ENCODE measurements around the gene SRRM3. TPM values are rescaled to one million over a fixed set of nuclear protein-coding genes. Genes with fewer than 3 reads are reported as not detected.
"Not testable (repeated sequence)": the region's sequence is repeated elsewhere in the genome, so short reads cannot be mapped to it uniquely, and the experiment has no call there.

Gene SRRM3
- total RNA-seq, 1 experiment from 2014 or later, result 7.6 TPM

DNA sequence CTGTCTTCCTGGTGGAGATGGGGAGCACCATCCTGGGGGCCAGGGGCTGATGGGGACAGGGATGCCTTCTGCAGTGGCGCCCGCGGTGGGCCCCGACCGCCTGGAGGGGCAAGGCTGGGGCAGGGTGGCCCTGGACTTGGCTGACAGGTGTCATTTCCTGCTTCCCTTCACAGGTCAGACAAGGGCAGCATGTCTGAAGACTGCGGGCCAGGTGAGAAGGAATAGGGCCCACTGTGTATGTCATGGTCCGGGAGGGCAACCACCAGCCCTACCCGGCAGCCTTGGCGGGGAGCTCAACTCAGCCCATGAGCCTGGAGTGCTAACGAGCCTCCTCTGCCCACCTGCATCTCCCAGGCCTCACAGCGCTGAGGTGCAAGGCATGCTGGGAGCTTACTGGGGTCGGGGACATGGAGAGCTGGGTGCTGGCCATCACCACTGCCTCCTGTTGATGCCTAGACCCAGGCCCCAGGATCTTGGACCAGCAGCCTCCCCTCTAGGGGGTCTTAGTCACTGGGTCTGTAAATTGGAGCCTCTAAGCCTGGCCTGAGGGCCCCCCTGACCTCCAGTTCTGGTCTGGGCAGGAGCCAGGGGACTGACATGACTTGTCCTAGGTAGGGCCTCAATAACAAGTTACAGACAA lies 28.0 kb upstream of the SRRM3 start:
- Histone ChIP-seq H3K27me3 (ENCODE audit: control insufficient read depth, insufficient read depth, low read length) (no peaks in the 10 kb centered on the region), H3K36me3 (replicated peaks; ENCODE audit: control insufficient read depth, insufficient read depth, low read length) (no peaks in the 10 kb centered on the region), H3K4me3 (ENCODE audit: insufficient read depth, low read depth, low read length) (no peak overlapping the region)
- DNase-seq, result no peak

DNA sequence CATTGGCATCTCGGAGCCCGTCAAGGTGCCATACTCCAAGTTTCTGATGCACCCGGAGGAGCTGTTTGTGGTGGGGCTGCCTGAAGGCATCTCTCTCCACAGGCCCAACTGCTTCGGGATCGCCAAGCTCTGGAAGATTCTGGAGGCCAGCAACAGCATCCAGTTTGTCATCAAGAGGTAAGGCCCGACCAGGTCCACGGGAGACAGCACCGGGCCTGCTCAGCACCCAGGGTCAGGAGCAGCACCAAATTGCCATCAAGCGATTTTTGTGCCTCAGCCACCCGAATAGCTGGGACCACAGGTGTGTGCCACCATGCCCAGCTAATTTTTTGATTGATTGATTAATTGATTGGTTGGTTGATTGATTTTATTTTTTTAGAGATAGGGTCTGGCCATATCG lies 24.7 kb upstream of the SRRM3 start:
- not testable (repeated sequence) for H3K4me3 ChIP-seq (ENCODE audit: insufficient read depth, low read depth, low read length); H3K36me3 ChIP-seq (replicated peaks; ENCODE audit: control insufficient read depth, insufficient read depth, low read length); H3K27me3 ChIP-seq (ENCODE audit: control insufficient read depth, insufficient read depth, low read length); DNase-seq

DNA sequence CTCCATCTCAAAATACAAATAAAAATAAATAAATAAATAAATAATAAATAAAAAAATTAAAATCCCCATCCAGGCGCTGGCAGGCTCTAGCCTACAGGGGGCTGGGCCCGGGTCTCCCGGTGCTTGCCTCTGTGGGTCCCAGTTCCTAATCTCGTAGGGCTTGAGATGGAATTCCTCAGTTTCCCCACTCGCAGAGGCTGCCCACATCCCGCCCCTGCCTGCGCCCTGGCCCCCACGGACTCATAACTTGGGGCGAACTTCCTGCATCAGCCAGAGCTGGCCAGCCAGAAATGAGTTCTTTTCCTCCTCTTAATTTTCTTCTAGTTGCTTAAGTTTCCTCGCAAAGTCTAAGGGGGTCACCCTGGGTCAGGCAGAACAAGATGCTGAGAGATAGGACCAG lies 22.0 kb upstream of the SRRM3 start:
- Histone ChIP-seq H3K36me3 (replicated peaks; ENCODE audit: control insufficient read depth, insufficient read depth, low read length) (no peaks in the 10 kb centered on the region), H3K4me3 (ENCODE audit: insufficient read depth, low read depth, low read length) (no peak overlapping the region), H3K27me3 (ENCODE audit: control insufficient read depth, insufficient read depth, low read length) (no peaks in the 10 kb centered on the region)
- DNase-seq, result peak; percentile 31

DNA sequence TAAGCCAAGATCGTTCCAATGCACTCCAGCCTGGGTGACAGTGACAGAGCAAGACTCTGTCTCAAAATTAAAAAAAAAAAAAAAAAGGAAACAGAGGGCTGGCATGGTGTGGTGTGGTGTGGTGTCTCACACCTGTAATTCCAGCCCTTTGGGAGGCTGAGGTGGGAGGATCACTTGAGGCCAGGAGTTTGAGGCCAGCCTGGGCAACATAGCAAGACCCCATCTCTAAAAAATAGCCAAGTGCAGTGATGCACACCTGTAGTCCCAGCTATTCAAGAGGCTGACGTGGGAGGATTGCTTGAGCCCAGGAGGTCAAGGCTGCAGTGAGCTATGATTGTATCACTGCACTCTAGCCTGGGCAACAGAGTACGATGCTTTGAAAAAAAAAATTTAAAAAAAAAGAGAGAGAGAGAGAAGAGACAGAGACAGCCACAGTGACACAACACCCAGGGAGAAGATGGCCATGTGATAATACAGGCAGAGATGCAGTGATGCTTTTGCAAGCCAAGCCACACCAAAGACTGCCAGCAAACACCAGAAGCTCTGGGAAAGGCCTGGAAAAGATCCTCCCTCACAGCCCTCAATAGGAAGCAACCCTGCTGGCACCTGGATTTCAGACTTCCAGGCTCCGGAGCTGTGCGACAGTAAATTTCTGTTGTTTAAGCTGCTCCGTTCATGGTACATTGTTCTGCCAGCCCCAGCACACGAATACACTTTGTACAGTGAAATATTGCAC lies 19.3 kb upstream of the SRRM3 start:
- no peaks in the 10 kb centered on the region for H3K27me3 ChIP-seq (ENCODE audit: control insufficient read depth, insufficient read depth, low read length)
- DNase-seq, result no peak
- no peak overlapping the region for H3K4me3 ChIP-seq (ENCODE audit: insufficient read depth, low read depth, low read length)
- no peaks in the 10 kb centered on the region for H3K36me3 ChIP-seq (replicated peaks; ENCODE audit: control insufficient read depth, insufficient read depth, low read length)

DNA sequence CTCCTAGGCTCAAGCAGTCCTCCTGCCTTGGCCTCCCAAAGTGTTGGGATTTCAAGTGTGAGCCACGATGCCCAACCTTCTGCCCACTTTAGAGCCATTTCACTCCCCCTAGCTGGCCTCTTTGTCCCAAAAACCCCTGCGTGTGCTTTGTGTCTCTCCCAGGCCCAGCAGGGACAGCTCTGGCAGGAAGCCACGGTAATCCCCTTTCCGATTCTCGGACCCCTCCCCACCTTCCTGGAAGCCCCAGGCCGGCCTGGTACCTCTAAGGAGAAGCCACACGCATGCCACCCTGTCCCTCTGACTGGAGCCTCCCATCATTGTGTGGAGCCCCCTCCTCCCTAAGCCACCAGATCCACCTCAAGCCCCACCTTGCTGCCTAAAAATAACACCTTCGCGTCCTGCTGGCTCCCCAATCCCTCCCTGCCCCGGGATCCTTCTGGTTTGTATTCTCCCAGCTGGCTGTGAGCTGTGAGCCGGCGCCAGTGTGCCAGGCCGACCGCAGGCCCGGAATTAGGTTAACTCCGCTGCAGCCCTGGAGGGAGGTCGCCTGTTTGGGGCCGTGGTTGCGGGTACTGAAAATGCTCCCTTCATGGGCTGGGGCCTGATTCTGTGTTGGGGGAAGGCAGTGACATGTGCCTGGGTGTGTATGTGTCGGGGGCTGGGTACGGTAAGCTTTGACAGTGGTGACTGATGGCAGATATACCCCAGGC lies 16.4 kb upstream of the SRRM3 start:
- H3K27me3 ChIP-seq (ENCODE audit: control insufficient read depth, insufficient read depth, low read length), result no peaks in the 10 kb centered on the region
- DNase-seq, result peak; percentile 69
- H3K36me3 ChIP-seq (replicated peaks; ENCODE audit: control insufficient read depth, insufficient read depth, low read length), result no peaks in the 10 kb centered on the region
- H3K4me3 ChIP-seq (ENCODE audit: insufficient read depth, low read depth, low read length), result no peak overlapping the region

DNA sequence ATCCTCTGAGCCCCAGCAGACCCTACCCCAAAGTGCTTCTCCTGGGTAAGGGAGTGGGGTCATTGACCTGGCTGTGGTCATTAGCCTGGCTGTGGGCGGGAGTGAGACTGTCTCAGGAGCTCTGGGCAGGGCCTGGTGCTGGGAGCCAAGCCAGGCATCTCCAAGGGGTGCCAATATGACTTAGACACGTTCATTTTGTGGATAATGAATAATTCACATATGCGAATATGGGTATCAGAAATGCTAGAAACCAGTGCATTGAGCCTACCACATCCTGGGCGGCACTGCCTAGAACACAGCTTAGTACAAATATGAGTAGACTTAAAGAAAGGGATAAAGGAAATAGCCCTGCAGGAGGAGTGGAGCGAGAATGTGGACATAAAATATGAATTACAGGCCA lies 14.4 kb upstream of the SRRM3 start:
- H3K4me3 ChIP-seq (ENCODE audit: insufficient read depth, low read depth, low read length), result no peak overlapping the region
- no peaks in the 10 kb centered on the region for H3K36me3 ChIP-seq (replicated peaks; ENCODE audit: control insufficient read depth, insufficient read depth, low read length)
- H3K27me3 ChIP-seq (ENCODE audit: control insufficient read depth, insufficient read depth, low read length), result no peaks in the 10 kb centered on the region
- no peak for DNase-seq

DNA sequence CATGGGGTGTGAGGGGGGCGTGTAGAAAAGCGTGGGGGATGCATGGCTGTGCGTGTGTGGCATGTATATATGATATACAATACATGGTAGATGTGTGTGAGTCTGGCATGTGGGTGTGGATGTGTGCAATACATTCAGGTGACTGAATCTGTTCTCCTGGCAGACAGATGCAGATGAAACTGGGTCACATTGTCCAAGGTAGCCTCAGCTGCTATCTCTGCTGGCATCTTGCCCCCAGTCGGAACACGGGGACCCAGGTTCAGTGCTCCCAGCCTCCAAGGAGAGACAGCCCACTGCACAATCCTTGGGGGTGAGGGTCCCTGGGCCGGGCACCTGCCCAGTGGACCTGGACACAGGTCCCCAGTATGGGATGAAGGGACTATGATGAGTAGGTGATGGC lies 12.4 kb upstream of the SRRM3 start:
- H3K4me3 ChIP-seq (ENCODE audit: insufficient read depth, low read depth, low read length), result no peak overlapping the region
- DNase-seq, result no peak
- no peaks in the 10 kb centered on the region for H3K27me3 ChIP-seq (ENCODE audit: control insufficient read depth, insufficient read depth, low read length)
- no peaks in the 10 kb centered on the region for H3K36me3 ChIP-seq (replicated peaks; ENCODE audit: control insufficient read depth, insufficient read depth, low read length)

DNA sequence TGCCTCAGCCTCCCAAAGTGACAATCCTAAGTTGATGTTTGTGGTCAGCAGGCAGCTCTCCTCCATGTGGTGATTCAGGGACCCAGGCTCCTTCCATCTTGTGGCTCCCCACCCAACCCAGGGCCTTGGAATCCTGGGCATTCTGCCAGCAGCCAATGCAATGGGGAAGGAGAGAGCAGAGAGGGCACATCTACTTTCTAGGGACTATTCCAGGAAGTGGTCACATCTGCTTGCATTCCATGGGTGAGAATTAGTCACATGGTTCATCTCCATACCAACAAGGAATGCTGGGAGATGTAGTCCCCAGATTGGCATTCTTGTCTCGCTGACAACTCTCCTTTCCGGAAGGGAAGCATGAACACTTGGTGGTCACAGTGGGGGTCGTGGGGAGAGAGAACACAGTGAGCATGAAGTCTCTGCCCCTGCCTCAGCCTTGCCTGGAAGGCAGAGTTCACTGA lies 9.9 kb upstream of the SRRM3 start:
- no peaks in the 10 kb centered on the region for H3K36me3 ChIP-seq (replicated peaks; ENCODE audit: control insufficient read depth, insufficient read depth, low read length)
- peak; percentile 84 for DNase-seq
- H3K27me3 ChIP-seq (ENCODE audit: control insufficient read depth, insufficient read depth, low read length), result no peaks in the 10 kb centered on the region
- no peak overlapping the region for H3K4me3 ChIP-seq (ENCODE audit: insufficient read depth, low read depth, low read length)

DNA sequence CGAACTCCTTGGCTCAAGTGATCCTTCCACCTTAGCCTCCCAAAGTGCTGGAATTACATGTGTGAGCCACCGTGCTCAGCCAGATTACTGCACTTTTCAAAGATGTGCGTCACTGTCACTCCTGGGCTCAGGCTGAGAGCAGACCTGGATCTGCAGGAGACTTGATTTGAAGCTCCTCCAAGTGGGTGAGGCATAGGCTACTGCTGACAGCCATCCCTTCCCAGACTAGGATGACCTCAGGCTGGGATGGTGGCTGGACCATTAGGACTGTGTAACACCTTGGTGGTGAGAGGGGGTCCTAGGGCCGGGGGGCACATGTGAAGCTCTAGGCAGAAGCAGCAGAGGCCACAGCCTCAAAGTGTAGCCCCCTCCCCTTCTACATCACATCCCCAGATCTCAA lies 8.2 kb upstream of the SRRM3 start:
- Histone ChIP-seq H3K4me3 (ENCODE audit: insufficient read depth, low read depth, low read length) (no peak overlapping the region), H3K36me3 (replicated peaks; ENCODE audit: control insufficient read depth, insufficient read depth, low read length) (no peaks in the 10 kb centered on the region), H3K27me3 (ENCODE audit: control insufficient read depth, insufficient read depth, low read length) (no peaks in the 10 kb centered on the region)
- DNase-seq, result no peak

DNA sequence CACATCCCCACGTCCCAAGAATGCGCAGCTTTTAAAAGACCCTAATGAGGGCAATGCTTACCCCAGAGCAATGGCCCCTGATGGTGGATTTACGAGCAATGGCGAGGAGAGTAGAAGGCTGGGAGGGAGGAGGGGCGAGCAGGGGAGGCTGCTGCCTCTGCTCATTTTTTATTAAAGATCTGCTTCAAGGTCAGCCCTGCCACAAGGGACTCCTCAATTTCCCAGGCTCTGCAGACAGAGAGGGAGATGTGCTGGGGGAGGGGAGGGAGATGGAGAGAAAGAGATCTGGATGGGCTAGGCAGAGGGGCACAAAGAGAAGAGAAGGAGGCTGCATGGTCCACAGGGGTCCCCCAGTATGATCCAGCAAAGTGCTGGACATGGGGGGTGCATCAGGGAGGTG lies 7.8 kb upstream of the SRRM3 start:
- Histone ChIP-seq H3K4me3 (ENCODE audit: insufficient read depth, low read depth, low read length) (no peak overlapping the region), H3K36me3 (replicated peaks; ENCODE audit: control insufficient read depth, insufficient read depth, low read length) (no peaks in the 10 kb centered on the region), H3K27me3 (ENCODE audit: control insufficient read depth, insufficient read depth, low read length) (no peaks in the 10 kb centered on the region)
- DNase-seq, result no peak

DNA sequence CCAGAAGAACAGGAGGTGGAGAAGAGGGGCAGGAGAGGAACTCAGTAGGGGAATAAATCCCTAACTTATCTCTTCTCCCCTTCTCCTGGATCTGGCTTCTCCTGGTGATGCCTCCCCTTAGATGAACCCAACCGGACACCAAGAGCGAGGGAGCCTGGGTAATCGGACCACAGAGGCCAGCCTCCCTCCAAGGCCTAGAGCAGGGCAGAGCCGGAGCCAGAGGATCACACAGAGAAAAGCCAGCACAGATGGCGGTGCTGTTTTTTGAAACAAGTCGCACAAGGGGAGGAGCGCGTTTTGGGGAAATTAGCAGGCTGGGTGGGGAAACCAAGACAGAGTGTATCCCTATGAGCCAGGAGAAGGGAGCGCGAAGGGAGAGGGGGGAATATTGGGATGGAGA lies 4.9 kb upstream of the SRRM3 start:
- no peaks in the 10 kb centered on the region for H3K27me3 ChIP-seq (ENCODE audit: control insufficient read depth, insufficient read depth, low read length)
- no peaks in the 10 kb centered on the region for H3K36me3 ChIP-seq (replicated peaks; ENCODE audit: control insufficient read depth, insufficient read depth, low read length)
- no peak for DNase-seq
- H3K4me3 ChIP-seq (ENCODE audit: insufficient read depth, low read depth, low read length), result no peak overlapping the region

DNA sequence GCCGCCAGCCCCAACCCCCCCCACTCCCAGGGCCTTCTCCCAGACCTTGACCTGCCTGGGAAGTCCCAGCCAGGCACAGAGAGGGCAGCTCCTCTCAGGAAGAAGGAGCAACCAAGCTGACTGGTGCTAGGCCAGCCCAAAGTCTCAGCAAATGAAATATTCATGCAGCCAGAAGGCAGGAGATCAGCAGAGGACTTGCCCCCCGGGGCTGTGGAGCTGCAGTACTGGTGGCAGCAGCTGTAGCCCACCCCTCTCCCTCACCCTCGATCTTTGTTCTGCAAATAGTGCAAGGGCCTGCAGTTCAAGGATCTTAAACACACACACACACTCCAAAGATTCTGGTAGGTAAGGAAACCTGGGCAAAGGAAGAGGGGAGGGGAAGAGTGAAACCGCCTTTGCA lies 3.5 kb upstream of the SRRM3 start:
- H3K36me3 ChIP-seq (replicated peaks; ENCODE audit: control insufficient read depth, insufficient read depth, low read length), result no peaks in the 10 kb centered on the region
- peak; percentile 65 for DNase-seq
- H3K4me3 ChIP-seq (ENCODE audit: insufficient read depth, low read depth, low read length), result no peak overlapping the region

DNA sequence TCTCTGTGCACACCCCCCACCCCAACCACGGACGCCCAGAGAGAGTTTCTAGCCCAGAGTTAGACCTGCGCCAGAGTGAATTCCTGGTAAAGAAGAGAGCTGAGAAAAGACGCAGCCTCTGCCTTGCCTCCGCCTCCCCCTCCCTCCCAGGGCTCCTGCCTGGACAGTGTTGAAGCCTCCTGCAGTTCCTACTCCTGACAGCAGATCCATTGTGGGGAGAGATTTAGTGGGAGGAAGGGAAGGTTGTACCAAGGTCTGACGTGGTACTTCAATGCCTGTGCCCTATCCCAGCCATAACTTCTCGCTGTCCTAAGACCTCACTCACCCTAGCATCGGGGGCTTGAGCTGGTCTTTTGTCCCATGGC lies 952 bp downstream of the SRRM3 start:
- Histone ChIP-seq H3K4me3 (ENCODE audit: insufficient read depth, low read depth, low read length) (no peak overlapping the region), H3K27me3 (ENCODE audit: control insufficient read depth, insufficient read depth, low read length) (peaks cover 4% of the 10 kb centered on the region; the same call in 1 of the 2 replicates), H3K36me3 (replicated peaks; ENCODE audit: control insufficient read depth, insufficient read depth, low read length) (no peaks in the 10 kb centered on the region)
- DNase-seq, result peak; percentile 71

More for the DNA sequence above, 3.5 kb upstream of the SRRM3 start:
- peaks cover 2% of the 10 kb centered on the region; the same call in 1 of the 2 replicates for H3K27me3 ChIP-seq (ENCODE audit: control insufficient read depth, insufficient read depth, low read length)

DNA sequence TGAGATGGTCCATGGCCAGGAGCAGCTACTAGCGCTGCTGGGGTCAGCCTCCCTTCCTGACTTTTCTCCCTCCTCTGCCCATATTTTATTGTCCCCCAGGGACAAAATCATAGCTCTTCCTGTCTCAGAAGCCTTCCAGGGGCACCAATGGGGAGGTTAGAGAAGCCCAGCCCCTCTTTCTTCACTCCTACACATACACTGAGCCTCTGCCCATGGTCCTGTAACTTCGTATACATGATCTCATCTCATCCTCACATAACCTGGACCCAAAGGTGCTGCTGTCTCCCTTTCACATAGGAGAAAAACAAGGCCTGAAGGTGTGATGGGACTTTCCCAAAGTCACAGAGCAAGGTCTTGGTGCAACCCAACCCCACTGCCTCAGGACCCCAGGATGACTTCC lies 2.5 kb downstream of the SRRM3 start:
- H3K27me3 ChIP-seq (ENCODE audit: control insufficient read depth, insufficient read depth, low read length), result peaks cover 4% of the 10 kb centered on the region; the same call in 1 of the 2 replicates
- no peak for DNase-seq
- H3K36me3 ChIP-seq (replicated peaks; ENCODE audit: control insufficient read depth, insufficient read depth, low read length), result no peaks in the 10 kb centered on the region

DNA sequence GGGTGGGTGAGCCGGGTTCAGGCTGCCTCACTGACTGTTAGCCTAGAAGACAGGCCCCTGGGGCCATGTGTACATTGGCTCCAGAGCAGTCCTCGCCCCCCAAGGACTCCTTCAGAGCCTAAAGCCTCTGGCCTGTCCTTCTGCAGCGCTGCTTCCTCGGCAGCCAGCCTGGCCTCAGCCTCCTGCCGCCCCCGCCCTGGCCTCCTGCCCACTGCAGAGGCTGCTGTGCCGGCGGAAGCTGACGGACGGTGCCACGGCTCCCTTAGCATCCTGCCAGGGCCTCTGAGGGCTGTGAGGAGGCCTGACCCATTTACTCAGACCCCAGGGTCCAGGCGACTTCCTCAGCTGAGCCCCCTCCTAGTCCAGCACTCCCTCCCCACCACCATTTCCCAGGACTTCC lies 4.9 kb downstream of the SRRM3 start:
- Histone ChIP-seq H3K4me3 (ENCODE audit: insufficient read depth, low read depth, low read length) (no peak overlapping the region), H3K27me3 (ENCODE audit: control insufficient read depth, insufficient read depth, low read length) (peaks cover 4% of the 10 kb centered on the region; the same call in 1 of the 2 replicates), H3K36me3 (replicated peaks; ENCODE audit: control insufficient read depth, insufficient read depth, low read length) (no peaks in the 10 kb centered on the region)
- DNase-seq, result peak; percentile 52

More for the DNA sequence above, 2.5 kb downstream of the SRRM3 start:
- no peak overlapping the region for H3K4me3 ChIP-seq (ENCODE audit: insufficient read depth, low read depth, low read length)

All from H7 (cell line).